HG02870 (cell line): ENCODE results near the gene FBXO44.

ENCODE experiments used
- ATAC-seq: cut with Tn5 transposase; IDR thresholded peaks from one replicate; pipeline ENCODE4 v1.9.1; 2021; ENCODE audit warnings: mild to moderate bottlenecking, moderate library complexity; ENCODE audit not compliant: unreplicated experiment

FBXO44 gene

DNA sequence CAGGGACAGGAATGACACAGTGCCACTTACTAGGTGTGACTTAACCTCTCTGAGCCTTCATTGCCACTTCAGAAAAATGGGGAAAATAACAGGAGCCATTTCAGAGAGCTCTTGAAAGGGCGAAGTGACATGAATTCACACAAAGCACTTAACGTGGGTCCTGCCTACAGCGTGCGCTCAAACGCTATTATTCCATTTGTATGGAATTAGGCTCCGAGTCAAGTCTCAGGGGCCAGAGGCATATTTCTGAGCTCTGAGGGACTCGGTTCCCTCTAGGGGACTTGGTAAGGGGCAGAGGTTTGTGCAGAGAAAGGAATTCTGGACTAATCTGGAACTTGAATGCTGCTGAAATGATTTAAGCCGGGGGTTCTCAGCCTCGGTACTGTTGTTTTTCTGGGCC is 50.9 kb downstream of the FBXO44 start:
- ATAC-seq: no peak

DNA sequence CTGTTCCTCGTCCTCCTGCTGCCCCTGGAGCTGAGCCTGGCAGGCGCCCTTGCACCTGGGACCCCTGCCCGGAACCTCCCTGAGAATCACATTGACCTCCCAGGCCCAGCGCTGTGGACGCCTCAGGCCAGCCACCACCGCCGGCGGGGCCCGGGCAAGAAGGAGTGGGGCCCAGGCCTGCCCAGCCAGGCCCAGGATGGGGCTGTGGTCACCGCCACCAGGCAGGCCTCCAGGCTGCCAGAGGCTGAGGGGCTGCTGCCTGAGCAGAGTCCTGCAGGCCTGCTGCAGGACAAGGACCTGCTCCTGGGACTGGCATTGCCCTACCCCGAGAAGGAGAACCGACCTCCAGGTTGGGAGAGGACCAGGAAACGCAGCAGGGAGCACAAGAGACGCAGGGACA is 51.6 kb downstream of the FBXO44 start:
- ATAC-seq: no peak

- no peak for ATAC-seq
These were observed 53.1 kb downstream of the FBXO44 start for GRCh38 chr1:11707621-11708276.

DNA sequence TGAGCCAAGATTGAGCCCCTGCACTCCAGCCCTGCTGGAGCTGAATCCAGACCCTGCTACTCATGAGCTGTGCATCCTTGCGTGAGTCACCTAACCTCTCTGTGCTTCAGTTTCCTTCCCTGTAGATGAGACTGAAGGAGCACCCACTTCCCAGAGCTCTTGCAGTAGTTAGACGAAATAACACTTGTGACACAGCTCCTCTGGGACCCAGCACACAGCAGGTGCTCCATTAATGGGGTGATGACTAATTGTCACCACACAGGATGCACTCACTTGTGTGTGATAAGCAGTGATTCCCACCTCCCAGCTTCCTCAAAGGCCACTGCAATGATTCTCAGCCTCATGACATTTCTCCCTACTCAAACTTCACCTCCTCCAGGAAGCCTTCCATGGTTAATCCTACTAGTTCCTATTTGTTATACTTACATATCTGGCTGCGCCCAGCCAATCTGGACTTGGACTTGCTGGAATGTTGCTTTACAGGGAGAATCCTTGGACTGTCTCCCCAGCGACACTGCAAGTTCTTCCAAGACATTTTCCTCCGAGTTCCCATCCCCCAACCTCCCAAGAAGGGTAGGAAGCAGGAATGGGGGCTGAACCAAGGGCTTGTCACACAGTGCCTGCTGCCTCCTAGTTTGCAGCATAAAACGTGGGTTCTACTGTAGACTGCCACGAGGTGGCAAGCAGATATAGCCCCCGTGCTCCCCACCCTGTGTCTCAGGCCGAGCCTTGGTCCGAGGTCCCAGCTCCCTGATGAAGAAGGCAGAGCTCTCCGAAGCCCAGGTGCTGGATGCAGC is 54.1 kb downstream of the FBXO44 start:
- ATAC-seq: no peak

- no peak for ATAC-seq
These were observed 56.8 kb downstream of the FBXO44 start for GRCh38 chr1:11711490-11711889.

- no peak for ATAC-seq
These were observed 57.6 kb downstream of the FBXO44 start for GRCh38 chr1:11712285-11712684.
